GM12878 (cell line): ENCODE results near the gene ADRA2C.

ENCODE experiments used
- ASH2L ChIP-seq: fragments of 300-600, 200-600 bp; sonication (generic); IDR thresholded peaks from 2 replicates; pipeline ENCODE4 v1.6.1; 2017; ENCODE audit warnings: low read depth, mild to moderate bottlenecking, borderline replicate concordance
- ATF3 ChIP-seq: IDR thresholded peaks from 2 replicates; pipeline ENCODE4 v1.6.1; 2011; ENCODE audit warnings: low read depth, mild to moderate bottlenecking, low read length, moderate library complexity, borderline replicate concordance; ENCODE audit errors: extremely low read depth
- BCLAF1 ChIP-seq: fragments of 450-650 bp; IDR thresholded peaks from 2 replicates; pipeline ENCODE4 v1.6.1; 2017; ENCODE audit warnings: antibody characterized with exemption, mild to moderate bottlenecking, moderate library complexity
- BHLHE40 ChIP-seq, 2 experiments: fragments of 450-650 bp in 1 of 2; IDR thresholded peaks; 2 replicates each; pipeline ENCODE4 v1.6.1; 2011 to 2017; ENCODE audit warnings: low read depth in 2 of 2, borderline replicate concordance in 1 of 2, improper control_type of control experiment in 1 of 2, low read length in 1 of 2, mild to moderate bottlenecking in 1 of 2
- CTCF ChIP-seq, 3 experiments: IDR thresholded peaks in 2 of 3; conservative IDR thresholded peaks in 1 of 3; 2 replicates each; pipeline ENCODE4 v1.5.1; 2011; ENCODE audit warnings: low read depth in 3 of 3, low read length in 3 of 3, mild to moderate bottlenecking in 3 of 3, control low read depth in 2 of 3, moderate library complexity in 2 of 3, inconsistent platforms in 1 of 3, mixed read lengths in 1 of 3; ENCODE audit not compliant: control insufficient read depth in 2 of 3, insufficient read depth in 1 of 3; ENCODE audit errors: extremely low read depth in 1 of 3
- HDGF ChIP-seq: fragments of 450-650 bp; IDR thresholded peaks from 2 replicates; pipeline ENCODE4 v1.6.1; 2016; ENCODE audit warnings: antibody characterized with exemption
- MYC ChIP-seq: IDR thresholded peaks from 2 replicates; pipeline ENCODE4 v1.6.1; 2011; ENCODE audit warnings: mild to moderate bottlenecking, low read length, moderate library complexity, inconsistent platforms; ENCODE audit not compliant: insufficient read depth, insufficient replicate concordance, insufficient read length, severe bottlenecking
- REST ChIP-seq: IDR thresholded peaks from 2 replicates; pipeline ENCODE4 v1.6.1; 2012; ENCODE audit warnings: mild to moderate bottlenecking, low read depth, low read length
- SIN3A ChIP-seq: IDR thresholded peaks from 2 replicates; pipeline ENCODE4 v1.6.1; 2012; ENCODE audit warnings: low read depth, low read length, improper control_type of control experiment
- ZBTB40 ChIP-seq: fragments of 450-650 bp; IDR thresholded peaks from 2 replicates; pipeline ENCODE4 v1.6.1; 2016; ENCODE audit warnings: mild to moderate bottlenecking, moderate library complexity, borderline replicate concordance

GRCh38 chr4:3809028-3809427, 42.8 kb downstream of the ADRA2C start:
- no peak for TF ChIP-seq BHLHE40 (IDR thresholded peaks at IDR 0.05; ENCODE audit: borderline replicate concordance in 1 of 2, low read depth in 2 of 2, low read length in 1 of 2)
- TF ChIP-seq CTCF (IDR thresholded peaks at IDR 0.05 in 2 of 3, conservative IDR thresholded peaks at IDR 0.05 in 1 of 3; ENCODE audit: control insufficient read depth in 2 of 3, extremely low read depth in 1 of 3, insufficient read depth in 1 of 3, low read depth in 3 of 3, low read length in 3 of 3), result no peak
- TF ChIP-seq ZBTB40, result no peak
- TF ChIP-seq ASH2L, result no peak
- no peak for TF ChIP-seq BCLAF1
- TF ChIP-seq SIN3A, result no peak
- TF ChIP-seq REST, result no peak
- no peak for TF ChIP-seq MYC
- TF ChIP-seq HDGF, result no peak
- no peak for TF ChIP-seq ATF3
